HG02943 (cell line): ENCODE results near the gene NAP1L1.

ENCODE experiments used
- ATAC-seq: cut with Tn5 transposase; IDR thresholded peaks from one replicate; pipeline ENCODE4 v1.9.1; 2021; ENCODE audit warnings: mild to moderate bottlenecking, low read depth, moderate library complexity; ENCODE audit not compliant: unreplicated experiment

Gene NAP1L1

GRCh38 chr12:76024102-76024781, 60.2 kb downstream of the NAP1L1 start:
- no peak for ATAC-seq

DNA sequence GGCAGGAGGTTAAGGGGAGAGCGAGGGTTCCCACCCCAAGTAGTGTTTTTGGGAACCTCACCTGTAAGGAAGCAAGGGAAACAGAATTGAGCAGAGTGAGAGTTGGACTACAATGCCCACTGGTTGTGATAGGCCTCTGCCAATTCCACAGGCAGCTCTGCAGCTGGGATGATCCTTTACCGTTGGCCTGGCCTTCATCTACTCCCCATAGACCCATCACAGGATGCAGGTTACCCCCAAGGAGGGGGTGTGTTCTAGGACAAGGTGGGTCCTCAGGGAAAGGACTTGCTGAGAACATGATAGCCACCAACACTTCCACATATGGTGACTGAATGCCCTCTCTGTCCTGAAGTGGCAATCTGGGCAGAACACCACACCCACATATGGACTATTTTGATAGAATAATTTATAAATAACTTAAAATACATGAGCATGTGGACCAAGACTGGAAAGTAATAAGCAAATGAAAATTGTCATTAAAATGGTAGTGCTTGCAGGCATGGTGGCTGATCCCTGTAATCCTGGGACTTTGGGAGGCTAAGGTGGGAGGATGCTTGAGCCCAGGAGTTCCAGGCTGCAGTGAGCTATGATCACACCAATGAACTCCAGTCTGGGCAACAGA, 61.3 kb downstream of the NAP1L1 start:
- no peak for ATAC-seq

DNA sequence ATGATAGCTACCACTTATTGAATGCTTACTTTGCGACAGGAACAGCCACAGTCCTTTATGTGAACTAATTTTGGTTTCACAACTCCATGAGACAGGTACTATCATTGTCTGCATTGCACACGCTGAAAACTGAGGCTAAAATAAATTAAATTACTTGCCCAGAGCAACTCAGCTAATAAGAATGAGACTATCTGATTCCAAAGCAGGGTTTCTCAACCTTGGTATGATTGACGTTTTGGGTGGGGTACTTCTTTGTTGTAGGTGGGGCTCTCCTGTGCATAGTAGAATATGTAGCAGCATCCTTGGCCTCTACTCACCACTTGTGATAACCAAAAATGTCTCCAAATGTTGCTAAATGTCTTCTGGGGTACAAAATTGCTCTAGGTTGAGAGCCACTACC, 62.0 kb downstream of the NAP1L1 start:
- ATAC-seq = no peak

DNA sequence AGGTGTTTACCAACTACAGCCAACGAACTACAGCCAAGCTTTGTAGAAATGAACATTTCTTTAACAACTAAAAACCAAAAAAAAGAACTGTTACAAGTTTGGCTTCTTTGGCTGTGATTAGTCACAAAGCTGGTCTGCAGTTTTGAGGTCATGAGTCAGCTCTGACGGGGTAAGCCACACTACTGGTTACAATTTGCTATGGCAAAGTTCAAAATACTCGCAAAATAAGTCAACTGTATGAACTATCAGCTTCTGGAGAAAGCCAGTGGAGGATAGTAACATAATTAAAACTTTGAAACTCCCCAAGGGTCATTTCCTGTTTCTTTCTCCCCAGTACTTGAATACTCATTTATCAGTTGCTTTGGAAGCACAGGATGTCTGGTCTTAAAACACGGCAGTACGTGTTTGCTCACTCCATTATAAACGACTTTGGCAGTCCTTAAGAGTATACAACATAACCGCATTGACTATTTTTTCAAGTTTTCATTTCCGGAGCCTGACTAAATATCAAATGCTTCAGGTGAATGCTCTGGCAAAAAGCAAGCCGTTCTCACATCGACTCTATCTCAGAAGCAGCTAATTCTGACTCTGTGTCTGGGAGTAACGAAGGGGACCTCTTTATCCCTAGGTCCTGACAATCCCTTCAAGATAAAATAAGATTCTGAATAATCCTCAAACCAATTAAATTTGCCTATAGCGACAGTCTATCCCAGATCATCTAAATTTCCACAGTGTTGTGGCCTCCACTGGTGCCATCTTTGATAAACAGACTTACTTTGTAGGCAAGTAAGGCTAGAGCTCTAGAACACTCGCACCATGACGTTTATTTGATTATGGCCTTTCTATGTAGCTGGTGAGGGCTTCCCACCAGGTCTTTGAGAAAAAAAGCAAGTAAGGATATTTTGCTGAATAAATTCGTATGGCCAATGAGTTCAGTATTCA, 63.5 kb downstream of the NAP1L1 start:
- ATAC-seq = no peak

DNA sequence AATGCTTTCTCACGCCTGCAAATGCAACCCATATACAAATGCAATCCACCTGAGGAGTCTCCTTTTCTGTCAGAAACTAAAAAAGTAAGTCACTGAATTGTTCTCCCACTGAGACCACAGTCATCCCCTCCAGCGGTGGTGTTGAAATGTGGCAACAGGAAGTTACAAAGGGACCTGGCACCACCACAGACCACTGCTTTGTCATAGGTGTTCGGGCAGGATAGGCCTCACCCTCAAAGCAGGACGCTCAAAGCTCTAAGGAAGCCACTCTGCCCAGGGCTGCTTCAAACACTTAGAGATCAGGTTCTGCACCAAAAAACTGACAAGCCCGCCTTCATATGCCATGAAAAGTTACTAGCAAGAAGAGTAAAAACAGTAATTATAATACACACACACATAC, 64.2 kb downstream of the NAP1L1 start:
- no peak for ATAC-seq

GRCh38 chr12:76018672-76019071, 65.8 kb downstream of the NAP1L1 start:
- no peak for ATAC-seq

DNA sequence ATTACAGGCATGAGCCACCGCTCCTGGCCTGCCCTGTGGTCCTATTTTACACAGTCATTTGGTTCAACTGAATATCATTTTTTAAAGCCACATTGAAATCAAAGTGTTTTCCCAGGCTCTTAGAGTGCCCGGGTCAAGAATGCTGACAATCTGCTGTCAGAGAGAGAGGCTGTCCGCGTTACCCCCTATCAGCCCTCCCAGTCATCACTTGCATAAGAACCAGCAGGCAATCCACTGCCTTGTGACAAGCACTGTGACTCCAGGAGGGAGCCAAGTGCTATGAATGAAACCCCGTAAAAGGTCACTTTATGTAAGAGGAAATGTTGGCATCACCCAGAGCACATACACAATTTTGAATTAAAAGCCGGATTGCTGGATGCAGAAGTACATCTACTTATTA, 66.4 kb downstream of the NAP1L1 start:
- ATAC-seq = no peak

- ATAC-seq = no peak
Observed at GRCh38 chr12:76014007-76014406, 70.5 kb downstream of the NAP1L1 start.

- ATAC-seq = no peak
Observed at GRCh38 chr12:76013603-76014002, 70.9 kb downstream of the NAP1L1 start.

DNA sequence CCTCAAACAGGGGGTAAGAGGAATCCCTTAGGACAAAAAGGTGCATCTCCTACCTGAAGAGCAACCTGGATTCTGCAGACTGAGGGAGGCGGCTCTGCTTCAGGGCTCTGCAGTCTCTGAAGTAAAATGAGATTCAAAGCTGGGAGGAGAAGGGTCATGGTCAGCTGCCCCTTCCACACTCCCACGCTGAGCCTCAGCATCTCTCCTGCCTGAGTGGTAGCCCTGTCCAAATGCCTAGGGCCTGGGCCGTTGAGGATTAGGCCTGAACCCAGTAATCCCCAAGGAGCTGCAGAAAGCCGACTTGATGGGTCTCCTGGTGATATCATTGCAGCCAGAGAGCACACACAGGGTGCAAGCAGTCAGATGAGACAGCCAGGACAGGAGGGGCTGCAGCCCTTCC, 71.8 kb downstream of the NAP1L1 start:
- ATAC-seq = no peak

GRCh38 chr12:76010732-76011458, 73.6 kb downstream of the NAP1L1 start:
- ATAC-seq = no peak

GRCh38 chr12:76008428-76008827, 76.1 kb downstream of the NAP1L1 start:
- no peak for ATAC-seq

DNA sequence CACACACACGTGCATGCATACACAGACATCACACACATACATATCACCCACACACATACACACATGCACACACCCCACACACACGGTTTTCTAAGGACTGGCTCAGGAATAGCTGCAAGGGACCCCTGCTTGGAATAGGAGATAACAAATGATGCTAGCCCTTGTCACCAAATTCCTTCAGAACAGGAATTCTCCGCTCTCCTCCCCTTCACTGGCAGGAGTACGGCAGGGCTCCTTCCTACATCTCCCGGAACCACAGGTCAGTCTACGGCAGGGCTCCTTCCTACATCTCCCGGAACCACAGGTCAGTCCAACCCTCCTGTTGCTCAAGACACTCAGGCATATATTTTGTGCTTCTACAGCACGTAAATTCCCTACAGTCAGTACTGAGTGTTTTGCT, 76.8 kb downstream of the NAP1L1 start:
- no peak for ATAC-seq

DNA sequence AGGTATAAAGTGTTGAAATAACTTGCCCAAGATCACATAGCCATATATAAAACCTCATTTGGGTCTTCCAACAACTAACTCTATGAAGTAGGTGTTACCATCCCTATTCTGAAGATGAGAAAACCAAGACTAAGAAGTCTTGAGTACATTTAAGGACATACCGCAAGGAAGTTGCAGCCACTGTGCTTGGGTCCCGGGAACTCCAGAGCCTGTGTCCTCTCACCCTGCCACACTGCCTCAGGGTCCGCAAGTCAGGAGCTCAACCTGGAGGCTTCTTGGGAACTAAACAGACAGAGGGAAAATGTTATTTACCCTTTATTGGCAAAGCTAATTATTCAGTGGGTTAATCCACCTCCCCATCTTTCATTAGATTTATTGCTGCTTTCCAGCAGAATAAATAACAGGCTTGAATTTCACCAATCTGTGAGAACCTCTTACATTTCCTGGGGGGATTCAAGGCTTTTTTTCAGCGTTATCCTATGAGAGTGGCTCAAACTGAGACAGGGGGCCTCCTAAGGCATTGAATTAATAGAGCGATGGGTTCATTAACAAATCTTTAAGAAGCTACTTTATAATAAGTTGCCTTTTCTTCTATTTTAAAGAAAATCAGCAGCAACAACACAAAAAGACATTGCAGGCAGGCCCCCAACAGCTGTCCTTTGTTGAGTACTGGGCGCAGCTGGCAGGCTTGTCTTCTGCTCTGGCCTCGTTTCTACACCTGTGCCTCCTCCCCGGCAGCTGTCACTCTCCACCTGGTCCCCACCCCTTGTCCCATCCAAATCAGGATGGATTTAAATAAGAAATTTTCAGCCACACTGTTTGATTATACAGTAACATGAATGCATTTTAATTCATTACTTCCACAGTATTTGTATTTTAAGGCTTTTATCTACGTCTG, 78.2 kb downstream of the NAP1L1 start:
- ATAC-seq = no peak

- no peak for ATAC-seq
Observed at GRCh38 chr12:76003355-76003638, 81.2 kb downstream of the NAP1L1 start.

DNA sequence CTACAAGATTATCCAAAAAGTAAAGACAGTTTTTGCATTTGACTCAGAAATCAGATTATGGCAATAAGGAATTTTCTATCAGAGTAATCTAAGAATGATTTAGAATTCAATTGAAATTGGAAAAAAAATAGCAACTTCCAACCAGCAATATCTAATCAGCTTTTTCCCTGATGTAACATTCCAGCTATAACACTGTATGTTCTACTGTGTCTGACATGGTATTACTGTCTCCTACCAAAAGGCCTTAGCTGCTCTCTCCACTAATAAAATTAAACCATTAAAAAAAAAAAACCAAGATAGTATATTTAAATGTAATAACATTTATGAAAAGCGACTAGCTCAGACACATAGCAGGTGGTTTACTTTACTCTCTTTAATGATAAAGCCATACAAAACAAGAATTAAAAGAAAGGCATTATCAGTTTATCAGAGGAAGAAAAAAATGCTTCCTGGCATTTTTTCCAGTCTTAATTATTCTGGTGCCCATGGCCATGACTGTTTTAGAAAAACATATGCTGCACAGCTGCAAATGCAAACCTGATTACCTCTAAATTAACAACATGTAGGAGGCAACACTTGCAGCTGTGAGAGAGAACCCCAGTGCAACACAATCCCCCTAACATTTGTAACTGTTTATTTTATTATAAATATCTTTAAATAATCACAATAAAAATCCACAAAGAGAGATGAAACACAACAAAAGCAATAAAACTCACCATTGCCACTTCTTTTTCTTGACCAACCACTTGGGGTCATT, 81.7 kb downstream of the NAP1L1 start:
- no peak for ATAC-seq

DNA sequence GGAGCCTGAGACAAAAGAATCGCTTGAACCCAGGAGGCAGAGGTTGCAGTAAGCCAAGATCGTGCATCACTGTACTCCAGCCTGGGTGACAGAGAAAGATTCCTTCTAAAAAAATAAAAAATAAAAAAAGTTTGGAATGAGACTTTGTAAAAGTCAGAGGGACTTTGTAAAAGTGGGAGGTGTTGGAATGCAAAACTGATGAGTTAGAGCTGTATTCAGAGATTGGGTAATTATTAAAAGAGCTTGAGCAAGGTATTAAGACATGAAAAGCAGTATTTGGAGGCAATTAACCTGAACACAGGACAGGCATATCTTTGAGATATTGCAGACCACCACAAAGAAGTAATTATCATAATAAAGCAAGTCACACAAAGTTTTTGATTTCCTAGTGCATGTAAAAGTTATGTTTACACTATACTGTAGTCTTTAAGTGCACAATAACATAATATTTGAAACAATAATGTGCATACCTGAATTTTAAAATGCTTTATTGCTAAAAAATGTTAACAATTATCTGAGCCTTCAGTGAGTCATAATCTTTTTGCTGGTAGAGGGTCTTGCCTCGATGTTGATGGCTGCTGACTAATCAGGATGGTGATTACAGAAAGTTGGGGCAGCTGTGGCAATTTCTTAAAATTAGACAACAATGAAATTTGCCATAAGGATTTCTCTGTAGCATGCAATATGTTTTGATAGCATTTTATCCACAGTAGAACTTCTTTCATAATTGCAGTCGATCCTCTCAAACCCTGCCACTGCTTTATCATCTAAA, 86.0 kb downstream of the NAP1L1 start:
- ATAC-seq = no peak

DNA sequence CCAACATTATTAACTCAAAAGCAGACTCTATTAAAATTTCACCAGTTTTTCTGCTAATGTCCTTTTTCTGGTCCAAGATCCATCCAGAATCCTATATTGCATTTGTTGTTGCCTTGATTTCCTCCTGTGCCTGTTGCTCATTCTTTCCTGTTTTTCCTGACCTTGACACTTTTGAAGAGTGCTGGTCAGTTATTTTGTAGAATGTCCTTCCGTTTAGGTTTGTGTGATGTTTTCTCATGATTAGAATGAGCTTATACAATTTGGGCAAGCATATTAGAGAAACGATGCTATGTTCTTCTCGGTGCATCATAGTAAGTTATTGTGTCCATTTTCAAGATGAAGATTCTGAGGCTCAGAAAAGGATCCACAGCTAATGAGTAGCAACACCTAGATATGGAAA, 86.8 kb downstream of the NAP1L1 start:
- ATAC-seq = no peak
